ENCODE measurements around the gene TFEB.

- TF ChIP-seq POLR2A (IDR thresholded peaks at IDR 0.05; ENCODE audit: low read length) (no peak), GATA1 (IDR thresholded peaks at IDR 0.05; ENCODE audit: low read depth, low read length) (no peak)
These were observed 47.0 kb downstream of the TFEB start for GRCh38 chr6:41688256-41688965.

Data from erythroblast (primary cell).